Testis (tissue), 3 donors: ENCODE measurements around the gene LGALS7B. TPM values are rescaled to one million over a fixed set of nuclear protein-coding genes. Genes with fewer than 3 reads are reported as not detected.

Experiments
- DNase-seq: peaks from one replicate; pipeline ENCODE4 v3.0.0-alpha.2; 2019
- H3K27ac ChIP-seq, 2 donors: fragments of 200-600 bp; sonication (generic); one replicate each; pipeline ENCODE4 v1.5.1; 2019
- H3K27me3 ChIP-seq: fragments of 200-600 bp; sonication (generic); one replicate; pipeline ENCODE4 v1.5.1; 2019
- H3K36me3 ChIP-seq: fragments of 200-600 bp; sonication (generic); one replicate; pipeline ENCODE4 v1.5.1; 2017; ENCODE audit warnings: low read depth; ENCODE audit errors: missing control alignments
- H3K4me1 ChIP-seq: fragments of 200-600 bp; sonication (generic); one replicate; pipeline ENCODE4 v1.5.1; 2019
- H3K4me3 ChIP-seq, 2 donors: fragments of 200-600 bp; sonication (generic); one replicate each; pipeline ENCODE4 v1.5.1; 2017 to 2019
- H3K9me3 ChIP-seq: fragments of 200-600 bp; sonication (generic); one replicate; pipeline ENCODE4 v1.5.1; 2017
- POLR2A ChIP-seq: fragments of 450-650 bp; IDR thresholded peaks from one replicate; pipeline ENCODE4 v1.6.1; 2017; ENCODE audit warnings: antibody characterized with exemption, mild to moderate bottlenecking, moderate library complexity
- WGBS, 2 donors: methylation state at CpG; one replicate each; pipeline ENCODE4 v1.1.5; 2018; 5-methylcytosine and 5-hydroxymethylcytosine counted together
- intact Hi-C: fragments of 100-400 bp; cut with DNase I; formaldehyde crosslinking; loops from one replicate; pipeline ENCODE4 v1.15.1; 2023; ENCODE audit warnings: low total_unique reads
- polyA plus RNA-seq: library from polyadenylated mRNA; stranded (reverse); fragments of 350-450 nt; fragmentation: Illumina TruSeq; extraction: RNeasy Lipid Tissue Mini Kit (QIAGEN cat#74804); gene quantifications from one replicate; pipeline ENCODE4 v1.2.3, GENCODE V29; 2014; ENCODE audit warnings: low read depth, low replicate concordance; ENCODE audit not compliant: insufficient read depth
- total RNA-seq, 2 donors: library from RNA; depleted of rRNA; stranded (reverse); fragments of >200 nt; gene quantifications; one replicate each; pipeline ENCODE4 v1.2.3, GENCODE V29; 2016
- TF ChIP-seq, protein P1 (sequence below), 3 experiments: fragments of 450-650 bp in 2 of 3; fragments of 200-600 bp in 1 of 3; sonication (generic) in 1 of 3; IDR thresholded peaks; one replicate each; pipeline ENCODE4 v1.5.1; 2016 to 2019; ENCODE audit warnings: antibody characterized with exemption in 3 of 3, mild to moderate bottlenecking in 2 of 3, moderate library complexity in 1 of 3

Gene LGALS7B
- total and polyA plus RNA-seq, 3 donors from 2014 or later: 2.3 to 8.1 TPM; not detected in 1

DNA sequence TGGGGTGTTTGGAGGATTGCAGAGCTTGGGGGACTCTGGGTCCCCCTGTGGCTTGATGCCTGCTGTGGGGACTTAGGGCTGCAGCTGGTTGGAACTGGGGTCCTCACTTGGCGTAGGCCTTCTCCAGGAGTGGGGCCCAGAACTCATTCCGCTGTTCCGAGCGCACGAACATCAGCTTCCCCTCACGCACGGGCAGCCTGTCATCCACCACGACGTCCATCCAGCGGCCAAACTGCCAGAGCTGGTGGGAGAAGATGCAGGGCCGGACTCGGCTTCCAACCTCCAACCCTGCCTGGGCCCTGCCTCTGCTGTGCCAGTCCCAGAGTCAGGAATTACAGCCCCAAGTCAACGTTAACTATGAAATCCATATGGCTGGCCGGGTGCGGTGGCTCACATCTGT lies 47.3 kb upstream of the LGALS7B start:
- DNase-seq: no peak
- intact Hi-C loops: no loop called here
- no peaks in the 10 kb centered on the region for H3K36me3 ChIP-seq
- 93 to 95% methylated on average over 15 of the region's 15 CpGs for WGBS, 2 donors
- H3K4me1 ChIP-seq: no peaks in the 10 kb centered on the region
- TF ChIP-seq, protein P1, sequence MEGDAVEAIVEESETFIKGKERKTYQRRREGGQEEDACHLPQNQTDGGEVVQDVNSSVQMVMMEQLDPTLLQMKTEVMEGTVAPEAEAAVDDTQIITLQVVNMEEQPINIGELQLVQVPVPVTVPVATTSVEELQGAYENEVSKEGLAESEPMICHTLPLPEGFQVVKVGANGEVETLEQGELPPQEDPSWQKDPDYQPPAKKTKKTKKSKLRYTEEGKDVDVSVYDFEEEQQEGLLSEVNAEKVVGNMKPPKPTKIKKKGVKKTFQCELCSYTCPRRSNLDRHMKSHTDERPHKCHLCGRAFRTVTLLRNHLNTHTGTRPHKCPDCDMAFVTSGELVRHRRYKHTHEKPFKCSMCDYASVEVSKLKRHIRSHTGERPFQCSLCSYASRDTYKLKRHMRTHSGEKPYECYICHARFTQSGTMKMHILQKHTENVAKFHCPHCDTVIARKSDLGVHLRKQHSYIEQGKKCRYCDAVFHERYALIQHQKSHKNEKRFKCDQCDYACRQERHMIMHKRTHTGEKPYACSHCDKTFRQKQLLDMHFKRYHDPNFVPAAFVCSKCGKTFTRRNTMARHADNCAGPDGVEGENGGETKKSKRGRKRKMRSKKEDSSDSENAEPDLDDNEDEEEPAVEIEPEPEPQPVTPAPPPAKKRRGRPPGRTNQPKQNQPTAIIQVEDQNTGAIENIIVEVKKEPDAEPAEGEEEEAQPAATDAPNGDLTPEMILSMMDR (IDR thresholded peaks at IDR 0.05): no peak
- TF ChIP-seq POLR2A: no peak
- no peaks in the 10 kb centered on the region for H3K9me3 ChIP-seq
- H3K4me3 ChIP-seq: no peak overlapping the region
- no peaks in the 10 kb centered on the region for H3K27me3 ChIP-seq
- H3K27ac ChIP-seq: no peak overlapping the region

GRCh38 chr19:38742296-38742695 lies 46.7 kb upstream of the LGALS7B start:
- Histone ChIP-seq H3K9me3 (no peaks in the 10 kb centered on the region), H3K27me3 (no peaks in the 10 kb centered on the region), H3K4me3 (no peak overlapping the region), H3K36me3 (no peaks in the 10 kb centered on the region), H3K4me1 (no peaks in the 10 kb centered on the region), H3K27ac (no peak overlapping the region)
- TF ChIP-seq POLR2A: no peak
- TF ChIP-seq, protein P1 (IDR thresholded peaks at IDR 0.05): no peak
- DNase-seq: no peak
- intact Hi-C loops: no loop called here
- WGBS, 2 donors: 90 to 93% methylated on average over 9 of the region's 9 CpGs

- 84 to 97% methylated on average over 5 to 6 of the region's 6 CpGs for WGBS, 2 donors
- no peak for TF ChIP-seq POLR2A
- TF ChIP-seq, protein P1 (IDR thresholded peaks at IDR 0.05): no peak
- no peak overlapping the region for H3K27ac ChIP-seq
- no peaks in the 10 kb centered on the region for H3K36me3 ChIP-seq
- no peak overlapping the region for H3K4me3 ChIP-seq
- no peaks in the 10 kb centered on the region for H3K27me3 ChIP-seq
- no peaks in the 10 kb centered on the region for H3K4me1 ChIP-seq
- DNase-seq: no peak
- H3K9me3 ChIP-seq: no peaks in the 10 kb centered on the region
- intact Hi-C loops: no loop called here
Measured at GRCh38 chr19:38742906-38743305, 46.1 kb upstream of the LGALS7B start.

DNA sequence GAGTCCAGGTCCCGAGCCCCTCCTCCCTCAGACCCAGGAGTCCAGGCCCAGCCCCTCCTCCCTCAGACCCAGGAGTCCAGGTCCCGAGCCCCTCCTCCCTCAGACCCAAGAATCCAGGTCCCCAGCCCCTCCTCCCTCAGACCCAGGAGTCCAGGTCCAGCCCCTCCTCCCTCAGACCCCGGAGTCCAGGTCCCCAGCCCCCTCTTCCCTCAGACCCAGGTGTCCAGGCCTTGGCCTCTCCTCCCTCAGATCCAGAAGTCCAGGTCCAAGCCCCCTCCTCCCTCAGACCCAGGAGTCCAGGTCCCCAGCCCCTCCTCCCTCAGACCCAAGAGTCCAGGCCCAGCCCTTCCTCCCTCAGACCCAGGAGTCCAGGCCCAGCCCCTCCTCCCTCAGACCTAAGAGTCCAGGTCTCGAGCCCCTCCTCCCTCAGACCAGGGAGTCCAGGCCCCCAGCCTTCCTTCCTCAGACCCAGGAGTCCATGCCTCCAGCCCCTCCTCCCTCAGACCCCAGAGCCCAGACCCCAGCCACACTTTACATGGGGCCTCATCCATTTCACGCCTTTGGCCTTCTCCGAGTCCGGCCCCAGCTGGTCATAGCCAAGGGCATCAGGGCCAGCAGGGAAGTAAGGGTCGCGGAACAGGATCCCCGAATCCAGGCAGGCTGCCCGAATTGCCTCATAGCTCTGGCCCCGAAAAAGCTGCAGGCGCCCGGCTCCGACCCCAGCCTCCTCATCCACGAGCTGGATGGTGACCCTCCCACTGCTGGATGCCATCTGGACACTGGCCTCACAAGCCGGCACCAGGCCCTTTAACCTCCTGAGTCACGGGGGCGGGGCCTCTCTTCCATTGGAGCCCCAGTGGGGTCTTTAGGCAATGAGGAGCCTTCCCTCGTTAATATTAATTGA lies 45.4 kb upstream of the LGALS7B start:
- Histone ChIP-seq H3K4me3 (no peak overlapping the region), H3K36me3 (no peaks in the 10 kb centered on the region), H3K27me3 (no peaks in the 10 kb centered on the region), H3K27ac (no peak overlapping the region), H3K9me3 (no peaks in the 10 kb centered on the region), H3K4me1 (no peaks in the 10 kb centered on the region)
- no peak for DNase-seq
- intact Hi-C loops: no loop called here
- TF ChIP-seq, protein P1 (IDR thresholded peaks at IDR 0.05): no peak
- no peak for TF ChIP-seq POLR2A
- 75 to 76% methylated on average over 15 to 20 of the region's 20 CpGs for WGBS, 2 donors

- H3K36me3 ChIP-seq: no peaks in the 10 kb centered on the region
- DNase-seq: no peak
- no peaks in the 10 kb centered on the region for H3K27me3 ChIP-seq
- intact Hi-C loops: no loop called here
- H3K4me3 ChIP-seq: no peak within 1 kb of the TSS
- TF ChIP-seq, protein P1 (IDR thresholded peaks at IDR 0.05): no peak
- TF ChIP-seq POLR2A: no peak
- WGBS, 2 donors: 83 to 85% methylated on average over 7 to 10 of the region's 10 CpGs
- H3K9me3 ChIP-seq: no peaks in the 10 kb centered on the region
- no peaks in the 10 kb centered on the region for H3K4me1 ChIP-seq
- H3K27ac ChIP-seq: no peak within 1 kb of the TSS
Measured at GRCh38 chr19:38744298-38744681, 44.7 kb upstream of the LGALS7B start, which contains the start of gene CAPN12. TSS of gene CAPN12 (minus strand) at chr19:38744474. CDS start at chr19:38744165, 309 bp downstream.
